T-helper 1 cell treated with Interleukin-12 subunit alpha and Interleukin-12 subunit beta and Interleukin-4 antibody, amounts not matched to agents 30 ng/mL and 1 ng/mL, for 36 hours (primary cell): ENCODE data around the gene POLA2. TPM values are rescaled to one million over a fixed set of nuclear protein-coding genes. Genes with fewer than 3 reads are reported as not detected.

Source experiments
- intact Hi-C: fragments of 100-400 bp; cut with micrococcal nuclease; formaldehyde crosslinking; loops from one replicate; pipeline ENCODE4 v1.15.1; 2024
- total RNA-seq: library from RNA; stranded (reverse); gene quantifications from 2 replicates; pipeline ENCODE4 v1.2.3, GENCODE V29; 2022

Gene POLA2
- total RNA-seq, 1 donor from 2014 or later = 53.2 TPM

GRCh38 chr11:65327021-65327420, 65.3 kb downstream of the POLA2 start:
- intact Hi-C loops = no loop called here

GRCh38 chr11:65329478-65329877, 67.7 kb downstream of the POLA2 start:
- intact Hi-C loops = no loop called here

GRCh38 chr11:65329944-65330403, 68.2 kb downstream of the POLA2 start:
- intact Hi-C loops = loop anchor here (1.0 to 5.0 kb wide), 5 partner anchors 16 to 218 kb away; partner anchors contain the start of genes CDC42EP2 and TM7SF2

- intact Hi-C loops = loop anchor here (1.0 to 5.0 kb wide), 5 partner anchors 16 to 218 kb away; partner anchors contain the start of genes CDC42EP2 and TM7SF2
Observed at GRCh38 chr11:65330544-65330943, 68.8 kb downstream of the POLA2 start.

- intact Hi-C loops = loop anchor here (2.0 to 5.0 kb wide), 3 partner anchors 70 to 220 kb away; partner anchors contain the start of gene TM7SF2
Observed at GRCh38 chr11:65332591-65332990, 70.8 kb downstream of the POLA2 start.

GRCh38 chr11:65334696-65335295, 73.0 kb downstream of the POLA2 start:
- intact Hi-C loops = loop anchor here (5.0 kb wide), 2 partner anchors 197 to 222 kb away; partner anchors contain the start of gene TM7SF2

- intact Hi-C loops = no loop called here
Observed at GRCh38 chr11:65338676-65339075, 76.9 kb downstream of the POLA2 start.

GRCh38 chr11:65340226-65340625, 78.5 kb downstream of the POLA2 start:
- intact Hi-C loops = no loop called here

GRCh38 chr11:65341856-65342255, 80.1 kb downstream of the POLA2 start:
- intact Hi-C loops = no loop called here

Other genes starting within 250 kb of the POLA2 start
- gene ARL2, start 247.8 kb upstream of the POLA2 start, total RNA-seq = 55.8 and 57.9 TPM in 2 replicates
- 29.9 and 35.8 TPM in 2 replicates for gene SNX15, start 234.5 kb upstream of the POLA2 start, total RNA-seq
- 17.0 and 17.5 TPM in 2 replicates for gene SAC3D1, start 220.8 kb upstream of the POLA2 start, total RNA-seq
- gene NAALADL1, start 203.4 kb upstream of the POLA2 start, total RNA-seq = 14.1 and 14.4 TPM in 2 replicates
- 70.7 and 72.1 TPM in 2 replicates for gene CDCA5, start 177.9 kb upstream of the POLA2 start, total RNA-seq
- 31.2 and 33.9 TPM in 2 replicates for gene ZFPL1, start 177.7 kb upstream of the POLA2 start, total RNA-seq
- 145 and 152 TPM in 2 replicates for gene VPS51, start 165.7 kb upstream of the POLA2 start, total RNA-seq
- 19.7 and 25.4 TPM in 2 replicates for gene TM7SF2, start 150.1 kb upstream of the POLA2 start, total RNA-seq
- 11.5 and 11.9 TPM in 2 replicates for gene ZNHIT2, start 144.3 kb upstream of the POLA2 start, total RNA-seq
- 978 and 991 TPM in 2 replicates for gene FAU, start 139.8 kb upstream of the POLA2 start, total RNA-seq
- 50.1 and 57.6 TPM in 2 replicates for gene MRPL49, start 139.6 kb upstream of the POLA2 start, total RNA-seq
- gene SYVN1, start 127.4 kb upstream of the POLA2 start, total RNA-seq = 53.2 and 67.2 TPM in 2 replicates
- not detected in 2 replicates for gene SPDYC, start 91.7 kb upstream of the POLA2 start, total RNA-seq
- gene CAPN1, start 80.0 kb upstream of the POLA2 start, total RNA-seq = 191 TPM in 2 replicates
- gene CDC42EP2, start 52.9 kb downstream of the POLA2 start, total RNA-seq = 1.1 and 1.6 TPM in 2 replicates
- gene DPF2, start 71.9 kb downstream of the POLA2 start, total RNA-seq = 80.9 and 83.2 TPM in 2 replicates
- 0.34 and 0.51 TPM in 2 replicates for gene TIGD3, start 92.8 kb downstream of the POLA2 start, total RNA-seq
- 26.0 and 26.8 TPM in 2 replicates for gene SLC25A45, start 120.7 kb downstream of the POLA2 start, total RNA-seq
- 57.5 and 61.6 TPM in 2 replicates for gene FRMD8, start 124.7 kb downstream of the POLA2 start, total RNA-seq
- gene NEAT1, start 160.8 kb downstream of the POLA2 start, total RNA-seq = 1,002 TPM in 2 replicates
- gene MALAT1, start 237.1 kb downstream of the POLA2 start, total RNA-seq = 8,633 and 8,695 TPM in 2 replicates